ENCODE measurements around the gene MRPS25.
A peak's percentile ranks its signal among the peaks of the same experiment; 100 is the strongest.

MRPS25 gene

DNA sequence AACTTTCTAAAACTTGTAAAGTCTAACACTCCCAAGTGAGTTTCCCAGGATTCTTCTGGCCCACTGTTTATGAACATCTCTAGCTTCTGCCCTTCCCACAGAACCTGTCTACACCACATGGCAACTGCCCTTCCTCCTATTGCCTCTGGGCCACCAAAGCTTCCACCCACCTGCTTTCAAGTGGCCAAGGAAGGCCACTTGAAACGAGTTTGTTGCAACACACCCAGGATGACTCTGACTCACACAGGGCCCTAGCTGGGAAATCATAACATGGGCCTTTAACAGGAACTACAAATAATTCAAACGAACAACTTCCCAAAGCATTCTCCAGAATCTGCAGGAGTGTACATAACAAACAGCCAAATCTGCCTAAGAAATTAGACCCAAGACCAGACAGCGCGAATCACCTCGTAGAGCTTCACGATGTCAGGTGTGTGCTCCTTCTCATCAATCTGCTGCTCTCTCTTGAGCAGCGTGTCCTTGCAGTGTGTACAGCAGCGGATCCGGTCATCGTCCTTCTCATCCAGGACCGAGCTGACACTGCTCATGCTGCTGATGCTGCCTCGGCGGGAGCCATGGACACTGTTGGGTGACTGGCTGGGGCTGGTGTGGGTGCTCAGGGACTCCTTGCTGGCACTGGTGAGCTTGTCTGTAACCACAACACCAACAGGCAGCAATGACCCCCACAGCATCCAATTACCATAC is 17.0 kb upstream of the MRPS25 start:
- DNase-seq (ENCODE audit: low read depth), result peak; percentile 14

DNA sequence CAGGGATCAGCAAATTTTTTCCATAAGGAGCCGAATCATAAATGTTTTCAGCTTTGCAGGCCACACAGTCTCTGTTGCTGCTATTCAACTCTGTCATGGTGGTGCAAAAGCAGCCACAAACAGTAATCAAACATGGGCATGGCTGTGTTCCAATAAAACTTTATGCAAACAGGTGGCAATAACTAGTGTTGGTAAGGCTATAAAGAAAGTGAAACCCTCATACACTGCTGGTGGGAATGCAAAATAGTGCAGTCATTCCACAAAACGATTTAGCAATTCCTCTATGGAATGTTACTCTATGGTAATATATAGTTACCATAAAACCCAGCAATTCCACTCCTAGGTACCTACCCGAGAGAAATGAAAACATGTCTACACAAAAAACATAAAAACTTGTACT is 14.0 kb upstream of the MRPS25 start:
- no peak for DNase-seq (ENCODE audit: low read depth)

- no peak for DNase-seq (ENCODE audit: low read depth)
Observed at GRCh38 chr3:15074500-15074899, 9.4 kb upstream of the MRPS25 start.

DNA sequence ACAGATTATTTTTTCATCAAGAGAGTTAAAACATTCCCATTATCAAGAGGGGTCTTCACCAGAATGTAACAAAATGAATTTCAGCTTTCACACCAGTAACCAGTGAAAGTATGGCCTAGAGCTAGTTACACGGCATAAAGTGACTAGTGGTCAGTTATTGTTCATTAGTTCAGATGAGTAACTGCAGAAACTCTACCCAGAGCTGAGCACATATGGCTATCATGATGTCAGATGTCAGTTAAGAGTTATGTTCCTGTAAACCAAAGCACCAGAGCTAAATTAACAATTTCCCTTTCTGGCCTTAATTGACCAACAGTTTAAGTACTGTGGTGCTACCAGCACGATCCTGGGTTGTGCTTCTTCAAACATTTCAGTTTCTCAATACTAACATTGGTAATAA is 6.6 kb upstream of the MRPS25 start:
- DNase-seq (ENCODE audit: low read depth), result peak; percentile 8

- DNase-seq (ENCODE audit: low read depth), result no peak
Observed at GRCh38 chr3:15069441-15069840, 4.3 kb upstream of the MRPS25 start.

DNA sequence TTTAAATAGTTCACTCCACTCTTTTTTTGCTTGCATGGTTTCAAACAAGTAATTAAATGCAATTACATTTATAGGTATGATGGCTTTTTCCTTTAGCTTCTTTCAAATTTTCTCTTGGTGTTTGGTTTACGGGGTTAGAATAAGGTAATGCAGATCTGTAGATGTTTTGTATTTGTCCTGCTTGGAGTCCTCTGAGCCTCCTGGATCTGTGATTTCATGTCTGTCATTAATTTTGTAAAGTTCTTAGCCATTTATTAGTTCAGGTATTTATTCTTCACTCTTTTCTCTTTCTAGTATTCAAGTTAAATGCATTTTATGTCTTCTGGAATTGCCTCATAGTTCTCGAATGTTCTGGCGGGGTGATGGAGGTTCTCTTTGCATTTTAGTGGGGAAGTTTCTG is 1.4 kb upstream of the MRPS25 start:
- no peak for DNase-seq (ENCODE audit: low read depth)

DNA sequence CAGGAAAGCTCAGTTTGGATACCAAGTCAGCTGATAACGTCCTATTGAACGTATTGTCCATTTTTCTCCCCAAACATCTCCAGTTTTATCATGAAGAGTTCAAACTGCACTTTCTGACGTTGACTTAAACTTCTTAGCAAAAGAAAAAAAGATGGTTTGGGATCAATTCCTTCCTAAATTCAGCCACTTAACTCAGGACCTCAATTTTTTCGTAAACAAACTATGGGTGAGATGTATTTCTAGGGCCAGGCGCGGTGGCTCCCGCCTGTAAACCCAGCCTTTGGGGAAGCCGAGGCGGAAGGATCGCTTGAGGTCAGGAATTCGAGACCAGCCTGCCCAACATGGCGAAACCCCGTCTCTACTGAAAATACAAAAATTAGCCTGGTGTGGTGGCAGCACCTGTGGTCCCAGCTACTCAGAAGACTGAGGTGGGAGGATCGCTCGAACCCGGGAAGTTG is 464 bp upstream of the MRPS25 start:
- DNase-seq (ENCODE audit: low read depth), result no peak

DNA sequence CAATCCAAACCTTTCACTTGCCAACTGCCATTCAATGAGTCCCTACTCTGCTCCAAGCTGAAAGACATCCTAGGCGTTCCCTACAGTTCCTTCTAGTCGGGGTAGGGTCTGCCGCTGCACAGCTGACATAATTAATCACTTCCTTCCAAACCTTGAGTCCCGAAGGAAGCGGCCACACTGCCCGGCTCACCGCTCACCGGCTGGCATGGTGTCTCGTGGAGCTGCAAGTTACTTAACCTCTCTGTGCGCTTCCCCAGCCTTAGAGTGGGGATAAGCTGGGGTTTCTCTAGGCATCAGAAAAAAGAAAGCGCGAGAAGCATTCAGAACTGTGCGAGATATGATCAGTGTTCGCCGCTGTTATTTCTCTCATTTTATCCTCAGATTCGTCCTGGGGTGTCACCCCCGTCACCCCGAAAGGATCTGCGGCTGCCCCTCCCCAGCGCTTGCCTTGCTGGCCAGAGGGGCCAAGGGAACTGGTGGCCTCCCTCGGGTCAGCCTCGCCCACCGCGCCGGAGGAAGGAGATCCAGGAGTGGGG is 748 bp downstream of the MRPS25 start:
- DNase-seq (ENCODE audit: low read depth), result peak; percentile 44

- DNase-seq (ENCODE audit: low read depth), result no peak
Observed at GRCh38 chr3:15063656-15064286, 1.3 kb downstream of the MRPS25 start.

GRCh38 chr3:15063238-15063637 is 1.9 kb downstream of the MRPS25 start:
- no peak for DNase-seq (ENCODE audit: low read depth)

GRCh38 chr3:15060029-15060428 is 5.1 kb downstream of the MRPS25 start:
- no peak for DNase-seq (ENCODE audit: low read depth)

DNA sequence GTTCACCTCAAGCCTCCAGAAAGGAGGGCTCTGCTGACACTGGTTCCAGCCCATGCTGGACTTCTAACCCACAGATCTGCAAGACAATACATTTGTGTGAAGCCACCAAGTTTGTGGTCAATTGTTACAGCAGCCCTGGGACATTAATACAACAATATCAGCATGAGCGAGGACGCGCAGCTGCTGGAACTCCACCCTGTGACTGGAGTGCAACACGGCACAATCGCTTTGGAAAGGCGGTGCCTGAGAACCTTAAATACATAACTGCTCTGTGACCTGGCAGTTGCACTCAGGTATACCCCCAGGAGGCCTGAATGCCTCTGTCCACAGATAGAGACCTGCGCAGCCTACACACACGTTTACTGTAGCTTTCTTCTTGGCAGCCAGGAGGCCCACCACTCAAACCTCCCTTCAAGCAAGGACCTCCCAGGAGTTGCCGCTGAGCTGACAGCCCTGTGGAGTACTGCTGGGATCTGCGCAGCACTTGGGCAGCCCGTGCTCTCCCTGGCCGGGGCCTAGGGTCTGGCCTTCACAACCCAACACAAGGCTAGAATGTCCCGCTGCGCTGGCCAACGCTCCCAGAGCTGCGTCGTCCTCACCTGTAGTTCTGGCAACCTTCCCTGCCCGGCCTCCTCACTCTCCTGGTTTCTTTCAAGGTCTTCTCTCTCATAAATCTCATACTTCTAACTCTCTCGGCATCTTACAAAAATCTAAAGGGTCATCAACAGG is 8.3 kb downstream of the MRPS25 start:
- DNase-seq (ENCODE audit: low read depth), result no peak

GRCh38 chr3:15055019-15055557 is 10.0 kb downstream of the MRPS25 start:
- peak; percentile 34 for DNase-seq (ENCODE audit: low read depth)

DNA sequence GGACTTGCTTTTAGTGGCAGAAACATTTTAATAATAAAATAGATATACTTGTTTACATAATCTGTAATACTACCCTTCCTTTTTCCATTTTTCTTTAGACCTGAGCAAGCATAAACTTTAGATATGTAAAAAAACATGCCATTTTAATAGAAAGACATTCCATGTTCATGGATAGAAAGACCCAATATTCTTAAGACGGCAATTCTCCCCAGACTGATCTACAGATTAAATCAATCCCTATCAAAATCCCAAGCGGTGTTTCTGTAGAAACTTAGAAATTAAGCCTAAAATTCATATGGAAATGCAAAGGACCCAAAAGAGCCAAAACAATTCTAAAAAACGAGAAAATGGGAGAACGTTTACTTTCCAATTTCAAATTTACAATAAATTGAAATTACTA is 11.6 kb downstream of the MRPS25 start:
- no peak for DNase-seq (ENCODE audit: low read depth)

DNA sequence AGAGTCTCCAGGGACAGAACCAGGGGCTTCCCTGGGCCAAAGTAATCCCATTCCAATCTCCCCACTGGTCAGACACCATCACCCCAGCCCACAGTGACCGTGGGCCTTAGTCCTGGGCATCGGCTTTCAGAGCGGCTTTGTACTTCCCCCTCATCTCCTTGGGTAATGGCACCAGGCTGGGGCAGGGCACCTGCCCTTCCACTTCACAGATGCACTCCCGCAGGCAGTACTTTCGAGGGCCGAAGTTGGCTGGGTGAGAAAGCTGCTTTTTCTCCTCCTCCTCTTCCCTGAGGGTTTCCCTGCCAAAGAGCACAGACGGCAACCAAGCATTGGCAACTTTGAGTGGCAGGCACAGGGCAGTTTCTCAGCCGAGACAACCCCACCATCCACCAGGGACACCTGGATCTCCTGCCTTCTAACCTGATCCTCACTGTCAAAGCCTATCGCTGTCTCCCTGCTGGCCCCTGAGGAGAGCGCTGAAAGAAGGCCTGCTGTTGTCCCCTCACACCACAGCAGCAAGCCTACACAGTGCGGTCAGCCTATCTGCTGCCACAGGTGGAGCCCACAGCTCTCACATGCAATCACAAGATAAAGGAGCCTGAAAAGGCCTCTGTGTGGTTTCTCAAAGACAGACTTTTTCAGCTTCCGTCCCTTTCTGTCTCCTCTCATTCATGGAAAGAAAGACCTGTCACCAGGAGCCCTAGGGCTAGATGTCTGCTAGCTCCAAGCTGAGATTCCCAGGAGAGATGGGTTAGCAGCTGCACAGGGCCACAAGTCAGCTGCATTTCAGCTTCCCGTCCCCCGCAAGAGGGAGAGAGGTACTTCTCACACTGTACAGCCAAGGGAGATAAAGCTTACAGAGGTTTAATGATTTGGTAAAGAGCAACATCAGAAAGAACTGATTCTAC is 12.5 kb downstream of the MRPS25 start:
- no peak for DNase-seq (ENCODE audit: low read depth)

- DNase-seq (ENCODE audit: low read depth), result peak; percentile 51
Observed at GRCh38 chr3:15051531-15051930, 13.6 kb downstream of the MRPS25 start.

GRCh38 chr3:15050405-15051092 is 14.6 kb downstream of the MRPS25 start:
- DNase-seq (ENCODE audit: low read depth), result no peak

DNA sequence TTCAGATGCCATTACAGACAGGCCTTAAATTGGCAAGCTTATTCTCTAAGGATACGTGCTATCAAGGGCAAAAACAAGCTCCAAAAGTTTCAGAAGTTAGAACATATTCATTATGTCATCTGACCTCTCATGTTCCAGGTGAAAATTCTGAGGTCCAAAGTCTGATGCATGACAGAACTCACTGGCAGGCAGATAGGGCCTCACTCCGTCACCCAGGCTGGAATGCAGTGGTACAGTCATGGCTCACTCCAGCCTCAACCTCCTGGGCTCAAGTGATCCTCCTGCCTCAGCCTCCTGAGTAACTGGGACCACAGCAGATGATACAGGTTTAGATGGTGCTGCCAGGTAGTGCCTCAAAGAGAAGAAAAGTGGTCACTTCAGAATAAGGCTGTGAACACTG is 15.5 kb downstream of the MRPS25 start:
- DNase-seq (ENCODE audit: low read depth), result no peak

- DNase-seq (ENCODE audit: low read depth), result no peak
Observed at GRCh38 chr3:15045667-15046066, 19.4 kb downstream of the MRPS25 start.

DNA sequence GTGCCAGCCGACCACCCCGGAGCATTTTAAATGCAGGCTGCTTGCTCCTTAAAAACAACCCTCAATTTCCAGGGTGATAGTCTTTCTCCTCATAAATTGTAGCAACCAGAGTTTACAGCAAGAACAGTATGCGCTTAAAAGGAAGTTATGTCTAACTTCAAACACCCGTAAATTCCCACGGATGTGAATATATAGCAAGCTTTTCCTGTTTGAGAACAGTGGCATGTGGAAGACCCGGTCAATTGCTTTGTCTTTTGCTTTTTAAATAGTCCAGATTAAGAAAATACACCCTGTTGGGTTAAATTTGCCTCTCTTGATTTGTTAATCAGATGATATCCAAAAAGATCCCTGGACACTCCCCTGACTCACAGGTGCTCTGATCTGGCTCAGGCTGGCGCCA is 20.8 kb downstream of the MRPS25 start:
- DNase-seq (ENCODE audit: low read depth), result no peak

Data from EH (cell line).